Colon (tissue), 2 donors: ENCODE data around the gene ZC3H12D.
"Not testable (repeated sequence)": the region's sequence is repeated elsewhere in the genome, so short reads cannot be mapped to it uniquely, and the experiment has no call there.

Source experiments
- FAIRE-seq: peaks from 2 replicates; lab custom pipeline; 2012; peaks lifted over from hg19 to GRCh38; lab: Jason Lieb, UNC
- donor health status: control.
- donor health status: control.

The ZC3H12D gene

GRCh38 chr6:149459761-149460160 lies 25.1 kb downstream of the ZC3H12D start:
- no peak for FAIRE-seq

GRCh38 chr6:149458806-149459205 lies 26.0 kb downstream of the ZC3H12D start:
- FAIRE-seq, result no peak

- no peak for FAIRE-seq
Measured at GRCh38 chr6:149458196-149458595, 26.6 kb downstream of the ZC3H12D start.

- FAIRE-seq, result no peak
Measured at GRCh38 chr6:149457316-149457884, 27.4 kb downstream of the ZC3H12D start.

GRCh38 chr6:149456311-149457021 lies 28.3 kb downstream of the ZC3H12D start:
- no peak for FAIRE-seq

- FAIRE-seq, result no peak
Measured at GRCh38 chr6:149455031-149455732, 29.6 kb downstream of the ZC3H12D start.

GRCh38 chr6:149454346-149454848 lies 30.4 kb downstream of the ZC3H12D start:
- no peak for FAIRE-seq

- no peak for FAIRE-seq
Measured at GRCh38 chr6:149453597-149454345, 31.0 kb downstream of the ZC3H12D start.

GRCh38 chr6:149452037-149452939 lies 32.5 kb downstream of the ZC3H12D start:
- FAIRE-seq, result no peak

GRCh38 chr6:149451376-149452036 lies 33.3 kb downstream of the ZC3H12D start:
- FAIRE-seq, result no peak

GRCh38 chr6:149450679-149451375 lies 34.0 kb downstream of the ZC3H12D start:
- FAIRE-seq, result no peak

GRCh38 chr6:149449831-149450678 lies 34.8 kb downstream of the ZC3H12D start:
- FAIRE-seq, result no peak

- no peak for FAIRE-seq
Measured at GRCh38 chr6:149448821-149449453, 35.9 kb downstream of the ZC3H12D start.

- FAIRE-seq, result no peak
Measured at GRCh38 chr6:149446791-149447376, 37.9 kb downstream of the ZC3H12D start.

- no peak for FAIRE-seq
Measured at GRCh38 chr6:149445573-149445972, 39.2 kb downstream of the ZC3H12D start.

- no peak for FAIRE-seq
Measured at GRCh38 chr6:149445095-149445466, 39.7 kb downstream of the ZC3H12D start.

- FAIRE-seq, result not testable (repeated sequence)
Measured at GRCh38 chr6:149444360-149445094, 40.3 kb downstream of the ZC3H12D start.
